ENCODE data around the gene FSCN2.

DNA sequence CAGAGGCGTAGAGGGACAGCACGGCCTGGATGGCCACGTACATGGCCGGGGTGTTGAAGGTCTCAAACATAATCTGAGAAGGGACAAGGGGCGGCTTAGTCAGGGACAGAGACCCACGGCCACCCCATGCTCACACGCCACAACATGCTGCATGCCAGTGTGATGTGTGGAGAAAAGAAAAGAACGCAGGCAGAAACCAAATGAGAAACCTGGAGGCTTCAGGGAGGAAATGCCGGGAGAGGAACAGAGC, 16.7 kb upstream of the FSCN2 start:
- TF ChIP-seq POLR2AphosphoS5 (IDR thresholded peaks at IDR 0.05; ENCODE audit: low read depth) (no peak), CREB1 (CRISPR knock-in tag; IDR thresholded peaks at IDR 0.05; ENCODE audit: low read depth) (no peak), EZH2phosphoT487 (IDR thresholded peaks at IDR 0.05; ENCODE audit: unreplicated experiment) (no peak), EZH2 (IDR thresholded peaks at IDR 0.05; ENCODE audit: low read depth, unreplicated experiment) (no peak), ZNF114 (CRISPR knock-in tag; IDR thresholded peaks at IDR 0.05) (no peak), NANOG (IDR thresholded peaks at IDR 0.05; ENCODE audit: borderline replicate concordance) (no peak)
- TF ChIP-seq, protein P1, sequence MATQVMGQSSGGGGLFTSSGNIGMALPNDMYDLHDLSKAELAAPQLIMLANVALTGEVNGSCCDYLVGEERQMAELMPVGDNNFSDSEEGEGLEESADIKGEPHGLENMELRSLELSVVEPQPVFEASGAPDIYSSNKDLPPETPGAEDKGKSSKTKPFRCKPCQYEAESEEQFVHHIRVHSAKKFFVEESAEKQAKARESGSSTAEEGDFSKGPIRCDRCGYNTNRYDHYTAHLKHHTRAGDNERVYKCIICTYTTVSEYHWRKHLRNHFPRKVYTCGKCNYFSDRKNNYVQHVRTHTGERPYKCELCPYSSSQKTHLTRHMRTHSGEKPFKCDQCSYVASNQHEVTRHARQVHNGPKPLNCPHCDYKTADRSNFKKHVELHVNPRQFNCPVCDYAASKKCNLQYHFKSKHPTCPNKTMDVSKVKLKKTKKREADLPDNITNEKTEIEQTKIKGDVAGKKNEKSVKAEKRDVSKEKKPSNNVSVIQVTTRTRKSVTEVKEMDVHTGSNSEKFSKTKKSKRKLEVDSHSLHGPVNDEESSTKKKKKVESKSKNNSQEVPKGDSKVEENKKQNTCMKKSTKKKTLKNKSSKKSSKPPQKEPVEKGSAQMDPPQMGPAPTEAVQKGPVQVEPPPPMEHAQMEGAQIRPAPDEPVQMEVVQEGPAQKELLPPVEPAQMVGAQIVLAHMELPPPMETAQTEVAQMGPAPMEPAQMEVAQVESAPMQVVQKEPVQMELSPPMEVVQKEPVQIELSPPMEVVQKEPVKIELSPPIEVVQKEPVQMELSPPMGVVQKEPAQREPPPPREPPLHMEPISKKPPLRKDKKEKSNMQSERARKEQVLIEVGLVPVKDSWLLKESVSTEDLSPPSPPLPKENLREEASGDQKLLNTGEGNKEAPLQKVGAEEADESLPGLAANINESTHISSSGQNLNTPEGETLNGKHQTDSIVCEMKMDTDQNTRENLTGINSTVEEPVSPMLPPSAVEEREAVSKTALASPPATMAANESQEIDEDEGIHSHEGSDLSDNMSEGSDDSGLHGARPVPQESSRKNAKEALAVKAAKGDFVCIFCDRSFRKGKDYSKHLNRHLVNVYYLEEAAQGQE (IDR thresholded peaks at IDR 0.05; ENCODE audit: unreplicated experiment), result no peak
- TF ChIP-seq, protein P2, sequence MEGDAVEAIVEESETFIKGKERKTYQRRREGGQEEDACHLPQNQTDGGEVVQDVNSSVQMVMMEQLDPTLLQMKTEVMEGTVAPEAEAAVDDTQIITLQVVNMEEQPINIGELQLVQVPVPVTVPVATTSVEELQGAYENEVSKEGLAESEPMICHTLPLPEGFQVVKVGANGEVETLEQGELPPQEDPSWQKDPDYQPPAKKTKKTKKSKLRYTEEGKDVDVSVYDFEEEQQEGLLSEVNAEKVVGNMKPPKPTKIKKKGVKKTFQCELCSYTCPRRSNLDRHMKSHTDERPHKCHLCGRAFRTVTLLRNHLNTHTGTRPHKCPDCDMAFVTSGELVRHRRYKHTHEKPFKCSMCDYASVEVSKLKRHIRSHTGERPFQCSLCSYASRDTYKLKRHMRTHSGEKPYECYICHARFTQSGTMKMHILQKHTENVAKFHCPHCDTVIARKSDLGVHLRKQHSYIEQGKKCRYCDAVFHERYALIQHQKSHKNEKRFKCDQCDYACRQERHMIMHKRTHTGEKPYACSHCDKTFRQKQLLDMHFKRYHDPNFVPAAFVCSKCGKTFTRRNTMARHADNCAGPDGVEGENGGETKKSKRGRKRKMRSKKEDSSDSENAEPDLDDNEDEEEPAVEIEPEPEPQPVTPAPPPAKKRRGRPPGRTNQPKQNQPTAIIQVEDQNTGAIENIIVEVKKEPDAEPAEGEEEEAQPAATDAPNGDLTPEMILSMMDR (conservative IDR thresholded peaks at IDR 0.05; ENCODE audit: low read depth in 2 of 2), result no peak
- TF ChIP-seq, protein P3, sequence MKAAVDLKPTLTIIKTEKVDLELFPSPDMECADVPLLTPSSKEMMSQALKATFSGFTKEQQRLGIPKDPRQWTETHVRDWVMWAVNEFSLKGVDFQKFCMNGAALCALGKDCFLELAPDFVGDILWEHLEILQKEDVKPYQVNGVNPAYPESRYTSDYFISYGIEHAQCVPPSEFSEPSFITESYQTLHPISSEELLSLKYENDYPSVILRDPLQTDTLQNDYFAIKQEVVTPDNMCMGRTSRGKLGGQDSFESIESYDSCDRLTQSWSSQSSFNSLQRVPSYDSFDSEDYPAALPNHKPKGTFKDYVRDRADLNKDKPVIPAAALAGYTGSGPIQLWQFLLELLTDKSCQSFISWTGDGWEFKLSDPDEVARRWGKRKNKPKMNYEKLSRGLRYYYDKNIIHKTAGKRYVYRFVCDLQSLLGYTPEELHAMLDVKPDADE (IDR thresholded peaks at IDR 0.05), result no peak
- TF ChIP-seq, protein P4, sequence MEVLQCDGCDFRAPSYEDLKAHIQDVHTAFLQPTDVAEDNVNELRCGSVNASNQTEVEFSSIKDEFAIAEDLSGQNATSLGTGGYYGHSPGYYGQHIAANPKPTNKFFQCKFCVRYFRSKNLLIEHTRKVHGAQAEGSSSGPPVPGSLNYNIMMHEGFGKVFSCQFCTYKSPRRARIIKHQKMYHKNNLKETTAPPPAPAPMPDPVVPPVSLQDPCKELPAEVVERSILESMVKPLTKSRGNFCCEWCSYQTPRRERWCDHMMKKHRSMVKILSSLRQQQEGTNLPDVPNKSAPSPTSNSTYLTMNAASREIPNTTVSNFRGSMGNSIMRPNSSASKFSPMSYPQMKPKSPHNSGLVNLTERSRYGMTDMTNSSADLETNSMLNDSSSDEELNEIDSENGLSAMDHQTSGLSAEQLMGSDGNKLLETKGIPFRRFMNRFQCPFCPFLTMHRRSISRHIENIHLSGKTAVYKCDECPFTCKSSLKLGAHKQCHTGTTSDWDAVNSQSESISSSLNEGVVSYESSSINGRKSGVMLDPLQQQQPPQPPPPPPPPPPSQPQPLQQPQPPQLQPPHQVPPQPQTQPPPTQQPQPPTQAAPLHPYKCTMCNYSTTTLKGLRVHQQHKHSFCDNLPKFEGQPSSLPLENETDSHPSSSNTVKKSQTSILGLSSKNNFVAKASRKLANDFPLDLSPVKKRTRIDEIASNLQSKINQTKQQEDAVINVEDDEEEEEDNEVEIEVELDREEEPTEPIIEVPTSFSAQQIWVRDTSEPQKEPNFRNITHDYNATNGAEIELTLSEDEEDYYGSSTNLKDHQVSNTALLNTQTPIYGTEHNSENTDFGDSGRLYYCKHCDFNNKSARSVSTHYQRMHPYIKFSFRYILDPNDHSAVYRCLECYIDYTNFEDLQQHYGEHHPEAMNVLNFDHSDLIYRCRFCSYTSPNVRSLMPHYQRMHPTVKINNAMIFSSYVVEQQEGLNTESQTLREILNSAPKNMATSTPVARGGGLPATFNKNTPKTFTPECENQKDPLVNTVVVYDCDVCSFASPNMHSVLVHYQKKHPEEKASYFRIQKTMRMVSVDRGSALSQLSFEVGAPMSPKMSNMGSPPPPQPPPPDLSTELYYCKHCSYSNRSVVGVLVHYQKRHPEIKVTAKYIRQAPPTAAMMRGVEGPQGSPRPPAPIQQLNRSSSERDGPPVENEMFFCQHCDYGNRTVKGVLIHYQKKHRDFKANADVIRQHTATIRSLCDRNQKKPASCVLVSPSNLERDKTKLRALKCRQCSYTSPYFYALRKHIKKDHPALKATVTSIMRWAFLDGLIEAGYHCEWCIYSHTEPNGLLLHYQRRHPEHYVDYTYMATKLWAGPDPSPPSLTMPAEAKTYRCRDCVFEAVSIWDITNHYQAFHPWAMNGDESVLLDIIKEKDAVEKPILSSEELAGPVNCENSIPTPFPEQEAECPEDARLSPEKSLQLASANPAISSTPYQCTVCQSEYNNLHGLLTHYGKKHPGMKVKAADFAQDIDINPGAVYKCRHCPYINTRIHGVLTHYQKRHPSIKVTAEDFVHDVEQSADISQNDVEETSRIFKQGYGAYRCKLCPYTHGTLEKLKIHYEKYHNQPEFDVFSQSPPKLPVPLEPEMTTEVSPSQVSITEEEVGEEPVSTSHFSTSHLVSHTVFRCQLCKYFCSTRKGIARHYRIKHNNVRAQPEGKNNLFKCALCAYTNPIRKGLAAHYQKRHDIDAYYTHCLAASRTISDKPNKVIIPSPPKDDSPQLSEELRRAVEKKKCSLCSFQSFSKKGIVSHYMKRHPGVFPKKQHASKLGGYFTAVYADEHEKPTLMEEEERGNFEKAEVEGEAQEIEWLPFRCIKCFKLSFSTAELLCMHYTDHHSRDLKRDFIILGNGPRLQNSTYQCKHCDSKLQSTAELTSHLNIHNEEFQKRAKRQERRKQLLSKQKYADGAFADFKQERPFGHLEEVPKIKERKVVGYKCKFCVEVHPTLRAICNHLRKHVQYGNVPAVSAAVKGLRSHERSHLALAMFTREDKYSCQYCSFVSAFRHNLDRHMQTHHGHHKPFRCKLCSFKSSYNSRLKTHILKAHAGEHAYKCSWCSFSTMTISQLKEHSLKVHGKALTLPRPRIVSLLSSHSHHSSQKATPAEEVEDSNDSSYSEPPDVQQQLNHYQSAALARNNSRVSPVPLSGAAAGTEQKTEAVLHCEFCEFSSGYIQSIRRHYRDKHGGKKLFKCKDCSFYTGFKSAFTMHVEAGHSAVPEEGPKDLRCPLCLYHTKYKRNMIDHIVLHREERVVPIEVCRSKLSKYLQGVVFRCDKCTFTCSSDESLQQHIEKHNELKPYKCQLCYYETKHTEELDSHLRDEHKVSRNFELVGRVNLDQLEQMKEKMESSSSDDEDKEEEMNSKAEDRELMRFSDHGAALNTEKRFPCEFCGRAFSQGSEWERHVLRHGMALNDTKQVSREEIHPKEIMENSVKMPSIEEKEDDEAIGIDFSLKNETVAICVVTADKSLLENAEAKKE (CRISPR knock-in tag; IDR thresholded peaks at IDR 0.05), result no peak
